Forelimb muscle (tissue), 1 donor: ENCODE data around the gene ZBTB21. TPM values are rescaled to one million over a fixed set of nuclear protein-coding genes. Genes with fewer than 3 reads are reported as not detected.
"Not testable (repeated sequence)": the region's sequence is repeated elsewhere in the genome, so short reads cannot be mapped to it uniquely, and the experiment has no call there.

Experiments used
- DNase-seq: peaks from one replicate; pipeline ENCODE4 v3.0.0-alpha.2; 2013; ENCODE audit warnings: low read depth
- polyA plus RNA-seq: library from polyadenylated mRNA; unstranded; fragments of 120-200 nt; gene quantifications from one replicate; pipeline ENCODE4 v1.2.1, GENCODE V29; 2013; ENCODE audit not compliant: insufficient read length

The ZBTB21 gene
- polyA plus RNA-seq, 1 donor, result 5.1 TPM

GRCh38 chr21:41995577-41995976 is 14.6 kb downstream of the ZBTB21 start:
- DNase-seq, result no peak

GRCh38 chr21:41994613-41995012 is 15.5 kb downstream of the ZBTB21 start:
- DNase-seq, result not testable (repeated sequence)

- DNase-seq, result no peak
These were observed 16.4 kb downstream of the ZBTB21 start for GRCh38 chr21:41993744-41994143.

DNA sequence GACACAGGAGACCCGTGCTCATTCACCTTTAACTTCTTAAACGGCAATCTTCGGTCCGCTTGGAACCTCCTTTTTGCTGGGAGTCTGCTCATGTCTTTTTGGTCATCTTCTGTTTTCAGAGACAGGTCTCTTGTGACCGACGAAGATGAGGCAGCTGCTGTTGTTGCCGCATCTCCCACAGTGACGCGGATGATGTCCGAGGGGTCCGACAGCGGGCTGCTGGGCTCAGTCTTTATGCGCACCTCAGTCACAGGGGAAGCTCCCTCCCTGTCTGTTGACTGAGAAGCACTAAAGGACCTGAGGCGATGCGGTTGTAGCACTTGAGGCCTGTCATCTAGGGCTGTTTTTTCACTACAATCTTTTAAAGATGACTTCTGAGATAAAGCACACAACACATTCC is 17.6 kb downstream of the ZBTB21 start:
- no peak for DNase-seq

DNA sequence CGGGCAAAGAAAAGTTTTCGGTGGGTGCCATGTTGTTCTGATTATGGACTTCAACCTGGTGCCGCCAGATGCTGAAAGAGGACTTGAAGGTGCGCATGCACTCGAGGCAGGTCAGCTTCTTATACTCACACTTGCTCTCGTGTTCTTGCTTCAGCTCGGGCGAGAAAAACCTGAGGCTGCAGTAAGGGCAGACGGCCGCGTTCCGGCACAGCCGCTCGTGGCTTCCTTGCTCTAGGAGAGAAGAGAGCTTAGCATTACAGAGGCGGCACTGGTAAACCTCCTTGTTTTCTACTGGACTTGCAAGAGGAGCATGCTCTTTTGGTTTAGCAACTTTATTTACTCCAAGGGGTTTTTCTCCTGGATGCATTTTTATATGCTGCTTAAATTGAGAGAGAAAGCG is 18.5 kb downstream of the ZBTB21 start:
- DNase-seq, result no peak

- no peak for DNase-seq
These were observed 20.5 kb downstream of the ZBTB21 start for GRCh38 chr21:41989698-41990097.

DNA sequence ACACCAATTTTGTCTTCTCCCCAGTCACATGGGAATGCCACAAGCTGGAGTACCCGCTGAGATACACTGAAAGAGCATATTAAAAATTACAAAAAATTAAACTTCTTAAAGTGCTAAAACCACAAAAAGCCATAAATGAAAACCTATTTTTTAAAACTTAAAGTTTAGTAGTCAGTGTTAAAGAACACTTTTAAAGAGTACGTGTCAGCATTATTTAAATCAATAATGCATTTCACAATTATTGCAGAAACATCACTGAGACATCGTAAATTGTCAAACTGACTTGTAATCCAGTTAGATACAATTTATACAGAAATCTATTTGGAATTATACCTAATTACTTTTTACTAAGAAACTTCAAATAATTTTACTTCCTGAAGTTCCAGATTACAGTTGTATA is 22.9 kb downstream of the ZBTB21 start:
- no peak for DNase-seq

DNA sequence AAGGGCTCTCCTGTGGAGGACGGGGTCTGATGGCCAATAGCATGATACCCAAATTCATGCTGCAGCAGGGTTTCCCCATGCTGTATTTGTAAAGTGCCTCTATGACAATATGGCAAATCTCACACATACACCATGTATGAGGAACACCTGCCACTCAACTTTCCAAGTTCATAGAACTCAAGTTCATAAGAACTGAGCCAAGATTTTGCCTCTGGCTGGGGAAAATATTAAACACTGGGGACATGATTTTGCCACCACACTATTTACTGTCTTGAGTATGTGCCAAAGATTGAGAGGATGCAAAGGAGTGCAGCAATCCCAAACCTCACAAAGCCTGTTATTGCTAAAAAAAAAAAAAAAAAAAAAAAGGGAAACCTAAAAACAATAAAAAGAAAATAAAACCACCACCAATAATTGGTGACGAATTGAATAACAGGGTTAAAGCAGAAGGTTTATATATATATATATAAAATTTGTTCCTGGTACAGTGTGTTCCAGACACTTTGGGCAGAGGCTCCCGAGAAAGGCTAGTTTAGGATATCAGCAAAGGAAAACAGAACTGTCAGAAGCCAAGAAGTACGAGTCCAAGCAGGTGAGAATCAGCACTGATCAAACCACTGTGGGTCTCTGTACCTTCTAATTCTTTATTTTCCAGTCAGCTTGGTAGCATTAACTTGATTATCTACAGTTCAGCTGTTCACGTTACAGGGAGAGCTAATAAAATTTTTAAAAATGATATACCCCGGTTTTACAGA is 24.3 kb downstream of the ZBTB21 start:
- DNase-seq, result no peak

- DNase-seq, result no peak
These were observed 26.9 kb downstream of the ZBTB21 start for GRCh38 chr21:41983229-41983628.

GRCh38 chr21:41980561-41980960 is 29.6 kb downstream of the ZBTB21 start:
- DNase-seq, result no peak

DNA sequence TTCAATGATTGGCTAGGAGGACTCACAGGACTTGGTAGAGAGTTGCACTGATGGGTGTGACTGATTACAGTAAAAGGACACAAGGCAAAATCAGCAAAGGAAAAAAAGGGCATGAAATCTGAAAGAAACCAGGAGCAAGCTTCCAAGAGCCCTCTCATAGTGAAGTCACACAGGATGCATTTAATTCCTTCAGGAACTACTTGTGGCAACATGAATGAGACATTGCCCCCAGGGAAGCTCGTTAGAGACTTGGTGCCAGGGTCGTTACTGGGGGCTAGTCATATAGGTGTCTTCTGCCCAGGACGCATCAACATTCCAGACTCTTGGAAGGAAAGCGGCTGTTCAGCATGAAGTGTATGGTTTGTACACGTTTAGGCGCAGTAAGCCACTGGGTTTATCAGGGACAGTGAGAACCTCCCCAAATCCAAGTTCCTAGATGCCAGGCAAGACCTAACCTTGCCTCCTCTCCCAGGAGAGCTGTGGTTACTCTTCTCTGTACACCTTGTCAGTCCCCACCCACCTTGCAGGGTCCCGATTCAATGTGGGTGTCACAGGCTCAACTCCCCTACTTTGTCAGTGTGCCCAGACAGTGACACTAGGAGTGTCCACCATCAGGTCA is 30.3 kb downstream of the ZBTB21 start:
- no peak for DNase-seq

GRCh38 chr21:41979335-41979734 is 30.8 kb downstream of the ZBTB21 start:
- no peak for DNase-seq

- no peak for DNase-seq
These were observed 32.9 kb downstream of the ZBTB21 start for GRCh38 chr21:41977034-41977950.

DNA sequence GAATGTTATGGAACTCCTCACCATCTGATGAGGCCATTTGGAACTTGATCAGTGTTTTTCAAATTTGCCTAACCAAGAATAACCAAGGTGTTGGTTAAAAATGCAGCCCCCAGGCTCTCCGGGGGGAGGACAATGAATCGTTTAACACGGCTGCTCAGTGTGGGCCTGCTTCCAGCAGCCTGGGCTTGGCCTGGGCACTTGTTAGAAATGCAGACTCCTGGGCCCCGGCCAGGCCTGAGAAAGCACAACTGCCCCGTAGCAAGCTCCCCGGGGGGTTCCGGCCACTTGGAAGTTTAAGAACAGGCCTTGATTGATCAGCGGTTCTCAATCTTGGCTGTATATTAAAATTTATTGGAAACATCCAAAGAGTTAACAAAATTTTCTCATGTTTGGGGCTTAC is 33.5 kb downstream of the ZBTB21 start:
- DNase-seq, result no peak

DNA sequence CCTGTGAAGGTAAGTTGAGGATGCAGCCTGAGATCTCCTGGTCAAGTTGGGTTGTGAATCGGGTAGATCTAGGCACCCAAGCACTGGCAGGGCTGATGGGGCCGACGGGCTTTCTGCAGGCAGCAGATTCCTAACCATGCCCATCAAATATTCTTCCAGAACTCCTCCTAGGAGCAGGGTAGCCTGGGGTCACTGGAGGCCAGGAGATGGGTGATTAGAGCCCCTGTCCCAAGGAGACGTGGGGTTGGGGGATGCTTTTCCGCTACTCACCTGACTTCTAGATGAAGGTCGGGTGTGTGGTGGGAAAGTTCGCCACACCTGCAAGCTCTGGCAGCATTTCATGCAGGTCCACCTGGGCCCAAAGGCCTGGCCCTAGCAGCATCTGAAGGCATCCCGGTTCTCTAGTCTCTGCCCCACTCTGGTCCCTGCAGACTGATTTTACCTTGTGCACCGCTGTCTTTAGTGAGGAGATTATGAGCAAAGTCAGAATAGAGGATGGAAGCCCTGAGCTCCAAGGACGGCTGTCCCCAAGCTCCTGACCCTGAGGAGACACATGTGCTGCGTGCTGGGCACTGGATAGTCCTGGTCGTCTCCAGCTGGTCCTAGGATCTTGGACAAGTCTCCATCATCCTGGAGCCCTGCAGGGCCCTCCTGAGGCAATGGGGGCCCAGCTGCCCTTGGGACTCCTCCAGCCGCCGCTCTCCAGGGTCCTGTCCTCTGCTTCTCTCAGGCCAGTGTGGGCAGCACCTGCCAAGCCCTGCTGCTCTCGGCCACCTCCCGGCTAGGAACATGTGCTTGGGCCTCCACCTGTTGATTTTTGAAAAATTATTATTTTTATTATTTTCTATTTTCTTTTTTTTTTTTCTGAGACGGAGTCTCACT is 34.5 kb downstream of the ZBTB21 start:
- no peak for DNase-seq

DNA sequence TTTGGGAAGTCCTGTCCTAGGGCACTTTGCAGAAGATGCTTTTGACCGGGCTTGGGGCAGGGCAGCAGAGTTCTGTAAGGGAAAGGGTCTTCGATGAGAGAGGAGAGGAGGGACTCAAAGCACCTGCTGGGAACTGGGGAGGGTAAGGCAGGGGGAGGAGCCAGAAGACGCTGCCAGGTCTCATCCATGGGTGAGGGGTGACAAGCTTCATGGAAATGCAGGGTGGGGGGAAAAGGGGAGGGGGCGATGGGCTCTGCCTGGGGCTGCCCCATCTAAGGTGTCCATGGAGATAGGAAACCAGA is 35.5 kb downstream of the ZBTB21 start:
- DNase-seq, result no peak

- no peak for DNase-seq
These were observed 36.1 kb downstream of the ZBTB21 start for GRCh38 chr21:41973861-41974751.

DNA sequence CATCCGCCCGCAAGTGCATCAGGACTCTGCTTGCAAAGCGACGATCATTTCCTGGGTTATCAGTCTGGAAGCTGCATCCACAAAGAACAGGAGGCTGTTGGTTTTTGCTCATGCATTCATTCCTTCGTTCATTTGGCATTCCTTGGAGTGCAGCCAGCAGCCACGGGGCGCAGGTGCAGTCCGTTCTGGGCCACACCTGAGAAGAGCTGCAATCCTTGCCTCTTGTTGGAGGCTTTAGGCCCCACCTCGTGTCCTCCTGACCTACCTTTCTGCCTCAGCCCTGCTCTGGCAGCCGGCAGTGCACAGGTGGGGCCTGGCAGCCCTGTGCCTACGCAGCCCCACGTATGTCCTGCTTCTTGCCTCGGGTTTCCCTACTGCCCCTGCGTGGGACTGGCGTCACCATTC is 36.7 kb downstream of the ZBTB21 start:
- no peak for DNase-seq

GRCh38 chr21:41972511-41973205 is 37.5 kb downstream of the ZBTB21 start:
- DNase-seq, result no peak

- DNase-seq, result no peak
These were observed 38.3 kb downstream of the ZBTB21 start for GRCh38 chr21:41971891-41972290.
